ENCODE results near the gene NCAM1. TPM values are rescaled to one million over a fixed set of nuclear protein-coding genes. Genes with fewer than 3 reads are reported as not detected.

NCAM1 gene
- total and polyA plus RNA-seq, 2 experiments from 2014 or later: 0.76 to 1.6 TPM

- TF ChIP-seq CTCF (conservative IDR thresholded peaks at IDR 0.05; ENCODE audit: low read depth in 2 of 2) (no peak), ZNF114 (CRISPR knock-in tag; IDR thresholded peaks at IDR 0.05) (no peak)
These were observed 286.0 kb downstream of the NCAM1 start (continued) for GRCh38 chr11:113247221-113247620.

DNA sequence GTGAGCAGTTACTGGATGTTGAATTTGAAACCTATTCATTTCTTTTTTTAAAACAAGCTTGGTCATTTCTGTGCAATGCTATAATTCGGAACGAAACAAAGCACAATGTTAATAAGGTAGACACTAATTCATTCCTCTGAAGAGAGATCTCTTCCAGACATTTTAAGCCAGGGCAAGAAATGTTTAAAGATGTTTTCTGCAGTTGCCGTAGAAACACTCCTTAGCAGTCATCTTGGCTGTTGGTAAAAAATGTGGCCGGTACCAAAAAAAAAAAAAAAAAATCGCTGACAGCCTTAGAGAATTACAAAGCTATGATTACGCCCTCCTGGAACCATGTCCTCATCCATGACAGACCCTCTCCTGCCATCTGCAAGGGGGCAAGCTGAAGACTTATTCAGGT lies 286.7 kb downstream of the NCAM1 start:
- ATAC-seq (no peak), DNase-seq (ENCODE audit: low spot score) (no peak)
- Histone ChIP-seq H3K36me3 (ENCODE audit: insufficient read depth) (no peaks in the 10 kb centered on the region), H3K4me1 (ENCODE audit: insufficient read depth) (peaks cover 11% of the 10 kb centered on the region), H3K9me2 (ENCODE audit: insufficient read depth) (no peaks in the 10 kb centered on the region), H3K4me3 (no peak overlapping the region), H3K27ac (ENCODE audit: low read depth) (no peak overlapping the region), H3K27me3 (ENCODE audit: insufficient read depth) (no peaks in the 10 kb centered on the region), H4K20me1 (replicated peaks; ENCODE audit: insufficient read depth) (no peaks in the 10 kb centered on the region), H3F3A (replicated peaks; ENCODE audit: low read depth) (no peaks in the 10 kb centered on the region), H3K4me2 (no peak overlapping the region), H3K79me2 (replicated peaks; ENCODE audit: insufficient read depth) (no peaks in the 10 kb centered on the region), H2AFZ (no peak overlapping the region)
- Mint-ChIP-seq H3K9me3 (no peaks in the 10 kb centered on the region), H3K36me3 (ENCODE audit: low read depth) (no peaks in the 10 kb centered on the region), H3K27me3 (ENCODE audit: insufficient read depth, low read depth, poor library complexity) (no peaks in the 10 kb centered on the region), H3K4me1 (peaks cover 20% of the 10 kb centered on the region), H3K4me3 (no peak overlapping the region), H3K27ac (no peak overlapping the region)
- TF ChIP-seq EZH2 (IDR thresholded peaks at IDR 0.05; ENCODE audit: low read depth, unreplicated experiment) (no peak), ZNF114 (CRISPR knock-in tag; IDR thresholded peaks at IDR 0.05) (no peak), EZH2phosphoT487 (IDR thresholded peaks at IDR 0.05; ENCODE audit: unreplicated experiment) (no peak), STAT1 (IDR thresholded peaks at IDR 0.05; ENCODE audit: unreplicated experiment) (no peak), POLR2AphosphoS5 (IDR thresholded peaks at IDR 0.05; ENCODE audit: low read depth) (no peak), CTCF (conservative IDR thresholded peaks at IDR 0.05; ENCODE audit: low read depth in 2 of 2) (no peak), ZNF331 (CRISPR knock-in tag; IDR thresholded peaks at IDR 0.05; ENCODE audit: low read depth) (no peak), NANOG (IDR thresholded peaks at IDR 0.05; ENCODE audit: borderline replicate concordance) (no peak), ETS1 (IDR thresholded peaks at IDR 0.05) (no peak)
- TF ChIP-seq, protein P1, sequence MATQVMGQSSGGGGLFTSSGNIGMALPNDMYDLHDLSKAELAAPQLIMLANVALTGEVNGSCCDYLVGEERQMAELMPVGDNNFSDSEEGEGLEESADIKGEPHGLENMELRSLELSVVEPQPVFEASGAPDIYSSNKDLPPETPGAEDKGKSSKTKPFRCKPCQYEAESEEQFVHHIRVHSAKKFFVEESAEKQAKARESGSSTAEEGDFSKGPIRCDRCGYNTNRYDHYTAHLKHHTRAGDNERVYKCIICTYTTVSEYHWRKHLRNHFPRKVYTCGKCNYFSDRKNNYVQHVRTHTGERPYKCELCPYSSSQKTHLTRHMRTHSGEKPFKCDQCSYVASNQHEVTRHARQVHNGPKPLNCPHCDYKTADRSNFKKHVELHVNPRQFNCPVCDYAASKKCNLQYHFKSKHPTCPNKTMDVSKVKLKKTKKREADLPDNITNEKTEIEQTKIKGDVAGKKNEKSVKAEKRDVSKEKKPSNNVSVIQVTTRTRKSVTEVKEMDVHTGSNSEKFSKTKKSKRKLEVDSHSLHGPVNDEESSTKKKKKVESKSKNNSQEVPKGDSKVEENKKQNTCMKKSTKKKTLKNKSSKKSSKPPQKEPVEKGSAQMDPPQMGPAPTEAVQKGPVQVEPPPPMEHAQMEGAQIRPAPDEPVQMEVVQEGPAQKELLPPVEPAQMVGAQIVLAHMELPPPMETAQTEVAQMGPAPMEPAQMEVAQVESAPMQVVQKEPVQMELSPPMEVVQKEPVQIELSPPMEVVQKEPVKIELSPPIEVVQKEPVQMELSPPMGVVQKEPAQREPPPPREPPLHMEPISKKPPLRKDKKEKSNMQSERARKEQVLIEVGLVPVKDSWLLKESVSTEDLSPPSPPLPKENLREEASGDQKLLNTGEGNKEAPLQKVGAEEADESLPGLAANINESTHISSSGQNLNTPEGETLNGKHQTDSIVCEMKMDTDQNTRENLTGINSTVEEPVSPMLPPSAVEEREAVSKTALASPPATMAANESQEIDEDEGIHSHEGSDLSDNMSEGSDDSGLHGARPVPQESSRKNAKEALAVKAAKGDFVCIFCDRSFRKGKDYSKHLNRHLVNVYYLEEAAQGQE (IDR thresholded peaks at IDR 0.05; ENCODE audit: unreplicated experiment): no peak
